Measurements from ENCODE around the gene RACGAP1.

Gene RACGAP1

GRCh38 chr12:50055831-50056638 lies 30.7 kb upstream of the RACGAP1 start:
- DNase-seq, result peak in 1 of 2 donors; percentile 69

GRCh38 chr12:50053583-50053982 lies 28.3 kb upstream of the RACGAP1 start:
- DNase-seq, result no peak

GRCh38 chr12:50052964-50053363 lies 27.7 kb upstream of the RACGAP1 start:
- no peak for DNase-seq

- no peak for DNase-seq
Observed at GRCh38 chr12:50052544-50052943, 27.2 kb upstream of the RACGAP1 start.

- no peak for DNase-seq
Observed at GRCh38 chr12:50051101-50051806, 26.0 kb upstream of the RACGAP1 start.

- peak; percentile 75 to 78 for DNase-seq
Observed at GRCh38 chr12:50050410-50051098, 25.3 kb upstream of the RACGAP1 start.

- no peak for DNase-seq
Observed at GRCh38 chr12:50050119-50050385, 24.8 kb upstream of the RACGAP1 start.

GRCh38 chr12:50049254-50050118 lies 24.2 kb upstream of the RACGAP1 start:
- DNase-seq, result no peak

GRCh38 chr12:50047693-50048250 lies 22.5 kb upstream of the RACGAP1 start:
- DNase-seq, result no peak

GRCh38 chr12:50043854-50044253 lies 18.6 kb upstream of the RACGAP1 start:
- peak in 1 of 2 donors; percentile 20 for DNase-seq

- no peak for DNase-seq
Observed at GRCh38 chr12:50043308-50043707, 18.0 kb upstream of the RACGAP1 start.

GRCh38 chr12:50042693-50043092 lies 17.4 kb upstream of the RACGAP1 start:
- DNase-seq, result no peak

GRCh38 chr12:50041962-50042361 lies 16.7 kb upstream of the RACGAP1 start:
- DNase-seq, result no peak

GRCh38 chr12:50041062-50041860 lies 16.0 kb upstream of the RACGAP1 start:
- DNase-seq, result no peak

GRCh38 chr12:50040657-50041056 lies 15.4 kb upstream of the RACGAP1 start:
- DNase-seq, result no peak

GRCh38 chr12:50039151-50039835 lies 14.0 kb upstream of the RACGAP1 start:
- peak; percentile 59 to 95 for DNase-seq

- DNase-seq, result peak; percentile 32 to 36
Observed at GRCh38 chr12:50038336-50038735, 13.0 kb upstream of the RACGAP1 start.

- peak; percentile 64 to 67 for DNase-seq
Observed at GRCh38 chr12:50032854-50033581, 7.7 kb upstream of the RACGAP1 start.

GRCh38 chr12:50032515-50032853 lies 7.2 kb upstream of the RACGAP1 start:
- DNase-seq, result no peak

- DNase-seq, result peak in 1 of 2 donors; percentile 28
Observed at GRCh38 chr12:50030449-50030848, 5.2 kb upstream of the RACGAP1 start.

Data from inflammatory macrophage treated with lipopolysaccharide for 1 hour (primary cell).